ENCODE measurements around the gene TMEM132C. TPM values are rescaled to one million over a fixed set of nuclear protein-coding genes. Genes with fewer than 3 reads are reported as not detected.

The TMEM132C gene
- total and polyA plus RNA-seq, 4 donors, result 0.05 to 0.08 (median 0.05) TPM; not detected in 1

- Histone ChIP-seq H3K9me3 (ENCODE audit: control insufficient read depth in 4 of 4, low read length in 3 of 4) (peaks cover 4 to 11% (median 11%) of the 10 kb centered on the region in 4 donors), H3K4me1 (ENCODE audit: control insufficient read depth in 4 of 4, insufficient read depth in 4 of 4, low read length in 3 of 4) (no peaks in the 10 kb centered on the region), H3K4me3 (ENCODE audit: low read depth in 1 of 3, low read length in 3 of 3) (no peak overlapping the region), H3K36me3 (ENCODE audit: control insufficient read depth in 4 of 4, insufficient read depth in 3 of 4, low read depth in 1 of 4, low read length in 3 of 4) (no peaks in the 10 kb centered on the region), H3K9ac (ENCODE audit: low read depth in 1 of 2, low read length in 2 of 2) (no peak overlapping the region), H3K27ac (ENCODE audit: low read depth in 1 of 2, low read length in 2 of 2) (no peak overlapping the region), H3K27me3 (ENCODE audit: control insufficient read depth in 4 of 4, insufficient read depth in 4 of 4, low read length in 3 of 4) (peaks cover 0 to 4% (median 0%) of the 10 kb centered on the region in 4 donors)
- WGBS, result 51% methylated on average over 12 of the region's 12 CpGs
- no peak for TF ChIP-seq FOXA2 (IDR thresholded peaks at IDR 0.05)
- TF ChIP-seq RXRA (IDR thresholded peaks at IDR 0.05), result no peak
- no peak for TF ChIP-seq CTCF (IDR thresholded peaks at IDR 0.05; ENCODE audit: low read depth, low read length, missing input control)
- no peak for TF ChIP-seq HNF4G (IDR thresholded peaks at IDR 0.05)
- no peak for TF ChIP-seq TAF1 (conservative IDR thresholded peaks at IDR 0.05)
- no peak for TF ChIP-seq NR2F2 (IDR thresholded peaks at IDR 0.05)
- no peak for TF ChIP-seq HNF4A (conservative IDR thresholded peaks at IDR 0.05)
- TF ChIP-seq YY1 (IDR thresholded peaks at IDR 0.05), result no peak
- TF ChIP-seq ATF3 (IDR thresholded peaks at IDR 0.05), result no peak
- no peak for TF ChIP-seq RAD21 (IDR thresholded peaks at IDR 0.05)
- no peak for TF ChIP-seq JUND (IDR thresholded peaks at IDR 0.05)
- TF ChIP-seq FOXA1 (IDR thresholded peaks at IDR 0.05), result no peak
- TF ChIP-seq ZBTB33 (IDR thresholded peaks at IDR 0.05), result no peak
- no peak for TF ChIP-seq MAX (IDR thresholded peaks at IDR 0.05)
- TF ChIP-seq REST (IDR thresholded peaks at IDR 0.05), result no peak
- no peak for TF ChIP-seq SP1 (IDR thresholded peaks at IDR 0.05)
- no peak for DNase-seq (ENCODE audit: low spot score)
These were observed 287.8 kb downstream of the TMEM132C start for GRCh38 chr12:128554546-128555304.

All from liver (tissue), 9 donors.